Cardiac muscle cell (in vitro differentiated cells and primary cell): Measurements from ENCODE around the gene MS4A18. TPM values are rescaled to one million over a fixed set of nuclear protein-coding genes. Genes with fewer than 3 reads are reported as not detected.

ENCODE experiments used
- DNase-seq, 2 donors: peaks; one replicate each; pipeline versions ENCODE4 v3.0.0 to v3.0.0-alpha.2; 2010 to 2017; ENCODE audit warnings: low read depth in 1 of 2, low spot score in 1 of 2
- H3K27ac ChIP-seq: fragments of 200-600 bp; sonication (generic); 2 replicates; pipeline ENCODE4 v1.5.1; 2016
- H3K27me3 ChIP-seq: fragments of 200-600 bp; sonication (generic); 2 replicates; pipeline ENCODE4 v1.6.0; 2016; ENCODE audit warnings: control low read depth
- H3K36me3 ChIP-seq: fragments of 200-600 bp; sonication (generic); 2 replicates; pipeline ENCODE4 v1.5.1; 2016; ENCODE audit warnings: control low read depth
- H3K4me1 ChIP-seq: fragments of 200-600 bp; sonication (generic); 2 replicates; pipeline ENCODE4 v1.8.1; 2017; ENCODE audit warnings: low read depth, mild to moderate bottlenecking, mixed run types
- H3K4me3 ChIP-seq: fragments of 200-600 bp; sonication (generic); 2 replicates; pipeline ENCODE4 v1.5.1; 2016; ENCODE audit warnings: mild to moderate bottlenecking
- H3K9me3 ChIP-seq: fragments of 200-600 bp; sonication (generic); 2 replicates; pipeline ENCODE4 v1.5.1; 2017; ENCODE audit warnings: low read depth, mild to moderate bottlenecking, control low read depth
- CTCF ChIP-seq: IDR thresholded peaks from 2 replicates; pipeline ENCODE4 v1.5.1; 2012; ENCODE audit warnings: low read depth, mild to moderate bottlenecking, low read length
- polyA plus RNA-seq: library from polyadenylated mRNA; unstranded; fragments of >200 nt; fragmentation: Nextera tagmentation; extraction: Ambion mirVana; gene quantifications from 2 replicates; pipeline ENCODE4 v1.2.1, GENCODE V29; 2016
- total RNA-seq: library from RNA; depleted of rRNA; stranded (reverse); fragments of >200 nt; gene quantifications from 2 replicates; pipeline ENCODE4 v1.2.3, GENCODE V29; 2016

MS4A18 gene
- total and polyA plus RNA-seq, 2 experiments from 2014 or later = not detected

- Histone ChIP-seq H3K27ac (no peak overlapping the region), H3K36me3 (no peaks in the 10 kb centered on the region), H3K9me3 (no peaks in the 10 kb centered on the region), H3K4me3 (no peak overlapping the region), H3K4me1 (no peaks in the 10 kb centered on the region), H3K27me3 (no peaks in the 10 kb centered on the region)
- no peak for DNase-seq
- TF ChIP-seq CTCF = no peak
Measured at GRCh38 chr11:60780774-60781173, 56.3 kb downstream of the MS4A18 start.

GRCh38 chr11:60781286-60781980 is 56.9 kb downstream of the MS4A18 start:
- no peak for TF ChIP-seq CTCF
- no peak for DNase-seq
- Histone ChIP-seq H3K4me3 (no peak overlapping the region), H3K9me3 (no peaks in the 10 kb centered on the region), H3K27me3 (no peaks in the 10 kb centered on the region), H3K27ac (no peak overlapping the region), H3K4me1 (no peaks in the 10 kb centered on the region), H3K36me3 (no peaks in the 10 kb centered on the region)

GRCh38 chr11:60781981-60782316 is 57.4 kb downstream of the MS4A18 start:
- no peaks in the 10 kb centered on the region for H3K27me3 ChIP-seq
- no peak for DNase-seq
- no peak for TF ChIP-seq CTCF

GRCh38 chr11:60782393-60783140 is 58.0 kb downstream of the MS4A18 start:
- no peaks in the 10 kb centered on the region for H3K27me3 ChIP-seq

More at GRCh38 chr11:60781981-60782316, 57.4 kb downstream of the MS4A18 start:
- Histone ChIP-seq H3K4me3 (no peak overlapping the region), H3K36me3 (no peaks in the 10 kb centered on the region), H3K27ac (no peak overlapping the region), H3K9me3 (no peaks in the 10 kb centered on the region), H3K4me1 (no peaks in the 10 kb centered on the region)

GRCh38 chr11:60783141-60783484 is 58.6 kb downstream of the MS4A18 start:
- H3K27ac ChIP-seq = no peak overlapping the region
- no peaks in the 10 kb centered on the region for H3K4me1 ChIP-seq
- no peaks in the 10 kb centered on the region for H3K27me3 ChIP-seq
- no peak for DNase-seq
- TF ChIP-seq CTCF = no peak
- H3K4me3 ChIP-seq = no peak overlapping the region
- no peaks in the 10 kb centered on the region for H3K36me3 ChIP-seq
- H3K9me3 ChIP-seq = no peaks in the 10 kb centered on the region

More at GRCh38 chr11:60782393-60783140, 58.0 kb downstream of the MS4A18 start:
- no peak for DNase-seq
- H3K4me3 ChIP-seq = no peak overlapping the region
- no peak for TF ChIP-seq CTCF
- H3K36me3 ChIP-seq = no peaks in the 10 kb centered on the region
- no peak overlapping the region for H3K27ac ChIP-seq
- H3K4me1 ChIP-seq = no peaks in the 10 kb centered on the region
- H3K9me3 ChIP-seq = no peaks in the 10 kb centered on the region
